ENCODE results near the gene YPEL1.
"Not testable (repeated sequence)": the region's sequence is repeated elsewhere in the genome, so short reads cannot be mapped to it uniquely, and the experiment has no call there.

YPEL1 gene

GRCh38 chr22:21697880-21698279 is 37.7 kb downstream of the YPEL1 start:
- no peak for DNase-seq

- no peak for DNase-seq
Observed at GRCh38 chr22:21697021-21697771, 38.4 kb downstream of the YPEL1 start.

DNA sequence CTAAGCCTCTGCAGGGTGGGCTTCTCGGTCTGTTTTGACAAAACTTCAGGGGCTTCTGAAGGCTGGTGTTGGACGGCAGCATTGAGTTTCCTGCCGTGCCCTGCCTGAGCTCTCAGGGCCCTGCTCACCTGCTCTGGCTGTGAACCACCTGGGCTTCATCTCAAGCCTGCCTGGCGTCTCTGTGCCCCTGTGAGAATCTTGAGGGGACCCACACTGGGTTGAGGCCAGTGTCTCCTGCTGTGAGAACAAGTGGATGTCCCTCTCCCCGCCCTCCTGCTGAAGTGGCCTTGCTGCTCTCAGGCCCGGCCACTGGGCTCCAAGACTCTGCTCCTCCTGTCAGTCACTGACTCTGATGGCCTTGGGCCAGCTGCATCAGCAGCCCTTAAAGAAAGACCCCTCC is 39.5 kb downstream of the YPEL1 start:
- DNase-seq = no peak

DNA sequence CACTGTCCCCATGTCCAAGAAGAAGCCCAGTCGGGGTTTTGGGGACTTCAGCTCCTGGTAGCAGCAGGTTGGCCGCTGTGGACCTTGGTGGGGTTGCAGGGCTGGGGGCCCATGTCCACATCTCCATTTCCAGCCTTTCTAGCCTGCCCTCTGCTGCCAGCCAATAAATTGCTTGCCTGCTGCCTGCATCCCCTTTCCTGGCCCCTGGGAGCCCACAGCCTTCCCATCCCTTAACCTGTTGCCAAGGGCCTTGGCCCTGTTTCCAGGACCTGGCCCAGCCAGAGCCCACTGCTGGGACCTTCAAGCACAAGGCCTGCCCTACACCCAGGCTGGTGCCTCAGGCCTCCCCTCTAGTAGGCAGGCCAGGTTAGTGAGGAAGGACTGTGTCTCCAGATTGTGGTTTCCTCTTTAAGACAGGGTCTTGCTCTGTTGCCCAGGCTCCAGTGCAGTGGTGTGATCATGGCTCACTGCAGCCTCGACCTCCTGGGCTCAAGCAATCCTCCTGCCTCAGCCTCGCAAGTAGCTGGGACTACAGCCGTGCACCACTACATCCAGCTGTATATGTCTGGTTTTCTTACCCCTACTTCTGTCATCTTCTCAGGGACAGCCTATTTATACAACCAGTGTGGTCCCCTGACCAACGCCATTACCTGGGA is 40.0 kb downstream of the YPEL1 start:
- no peak for DNase-seq

GRCh38 chr22:21694795-21695429 is 40.7 kb downstream of the YPEL1 start:
- DNase-seq = no peak

DNA sequence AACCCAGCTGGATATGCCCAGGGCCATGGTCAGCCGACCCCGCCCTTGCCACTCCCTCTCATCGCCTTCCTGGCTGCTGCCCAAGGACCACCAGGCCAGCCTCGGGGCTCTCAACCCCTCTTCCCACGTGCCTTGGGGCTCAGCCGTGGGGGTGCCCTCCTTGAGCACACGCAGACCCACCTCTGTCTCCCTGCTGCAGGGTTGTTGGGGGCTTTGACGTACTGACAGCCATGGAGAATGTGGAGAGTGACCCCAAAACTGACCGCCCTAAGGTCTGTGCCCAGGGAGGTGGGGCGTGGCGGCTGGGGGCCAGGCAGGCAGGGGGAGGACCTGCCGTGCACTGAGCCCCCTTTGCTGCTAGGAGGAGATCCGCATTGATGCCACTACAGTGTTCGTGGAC is 41.2 kb downstream of the YPEL1 start:
- DNase-seq = no peak

GRCh38 chr22:21693999-21694341 is 41.6 kb downstream of the YPEL1 start:
- no peak for DNase-seq

- no peak for DNase-seq
Observed at GRCh38 chr22:21693333-21693998, 42.1 kb downstream of the YPEL1 start.

- not testable (repeated sequence) for DNase-seq
Observed at GRCh38 chr22:21692856-21693255, 42.7 kb downstream of the YPEL1 start.

DNA sequence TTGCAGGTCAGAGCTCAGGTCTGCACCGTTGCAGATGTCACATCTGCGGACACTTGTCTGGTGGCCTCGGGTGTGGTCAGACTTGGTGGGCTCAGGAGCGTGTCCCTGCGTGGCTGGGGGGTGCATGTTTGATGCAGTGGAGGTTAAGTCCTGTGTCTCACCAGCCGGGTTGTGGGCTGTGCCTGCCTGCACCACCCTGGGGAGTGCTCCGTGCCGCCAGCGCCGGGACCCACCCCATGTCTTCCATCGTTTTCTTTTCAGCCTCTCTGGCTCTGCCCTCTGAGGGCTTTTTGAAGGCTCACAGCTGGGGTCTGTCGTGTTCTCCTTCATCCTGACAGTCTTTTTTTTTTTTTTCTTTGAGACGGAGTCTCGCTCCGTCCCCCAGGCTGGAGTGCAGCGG is 43.8 kb downstream of the YPEL1 start:
- DNase-seq = no peak

DNA sequence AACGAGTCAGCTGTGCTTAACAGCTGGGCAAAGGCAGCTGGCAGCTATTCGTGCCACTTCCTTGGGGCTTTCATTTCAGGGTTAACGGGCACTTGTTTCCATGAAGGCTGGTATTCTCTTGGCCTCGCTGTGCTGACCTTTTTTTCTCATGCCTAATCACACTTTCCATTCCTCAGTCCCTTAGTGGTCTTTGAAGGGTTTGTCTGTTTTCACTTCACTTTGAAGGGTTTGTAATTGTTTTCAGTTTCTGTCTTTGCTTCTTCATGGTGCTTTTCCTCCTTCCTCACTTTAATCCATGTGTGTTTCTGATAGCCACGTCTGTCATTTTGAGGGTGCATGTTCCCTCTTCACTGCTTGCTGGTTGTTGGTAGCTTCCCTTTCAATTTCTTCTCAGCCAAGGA is 45.2 kb downstream of the YPEL1 start:
- no peak for DNase-seq

DNA sequence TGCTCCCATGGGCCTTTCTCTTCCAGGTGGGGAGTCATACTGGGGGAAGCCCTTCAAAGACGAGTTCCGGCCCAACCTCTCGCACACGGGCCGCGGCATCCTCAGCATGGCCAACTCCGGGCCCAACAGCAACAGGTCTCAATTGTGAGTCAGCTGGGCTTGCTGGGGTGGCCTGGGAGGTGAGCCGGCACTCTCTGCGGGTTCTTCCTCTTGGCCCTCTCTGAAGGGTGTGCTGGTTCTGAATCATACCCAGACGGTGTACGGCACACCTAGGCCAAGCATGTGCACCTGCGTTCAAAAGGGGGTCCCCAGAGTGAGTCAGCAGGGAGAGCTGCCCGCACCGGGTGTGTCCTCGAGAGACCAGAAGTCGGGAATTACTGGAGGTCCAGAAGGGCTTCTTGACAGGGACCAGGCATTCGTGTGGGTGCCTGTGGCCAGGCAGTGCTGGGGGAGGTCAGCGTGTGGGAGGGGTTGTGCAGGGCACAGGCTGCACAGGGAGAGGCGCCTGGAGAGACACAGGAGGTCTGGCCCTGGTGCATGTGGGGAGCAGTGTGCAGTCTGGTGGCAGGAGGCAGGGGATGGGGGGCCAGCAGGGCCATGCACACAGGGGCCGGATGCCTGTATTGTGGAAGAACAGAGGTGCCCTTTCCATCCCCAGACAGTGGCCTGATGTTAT is 46.8 kb downstream of the YPEL1 start:
- no peak for DNase-seq

GRCh38 chr22:21688341-21688705 is 47.3 kb downstream of the YPEL1 start:
- DNase-seq = no peak

DNA sequence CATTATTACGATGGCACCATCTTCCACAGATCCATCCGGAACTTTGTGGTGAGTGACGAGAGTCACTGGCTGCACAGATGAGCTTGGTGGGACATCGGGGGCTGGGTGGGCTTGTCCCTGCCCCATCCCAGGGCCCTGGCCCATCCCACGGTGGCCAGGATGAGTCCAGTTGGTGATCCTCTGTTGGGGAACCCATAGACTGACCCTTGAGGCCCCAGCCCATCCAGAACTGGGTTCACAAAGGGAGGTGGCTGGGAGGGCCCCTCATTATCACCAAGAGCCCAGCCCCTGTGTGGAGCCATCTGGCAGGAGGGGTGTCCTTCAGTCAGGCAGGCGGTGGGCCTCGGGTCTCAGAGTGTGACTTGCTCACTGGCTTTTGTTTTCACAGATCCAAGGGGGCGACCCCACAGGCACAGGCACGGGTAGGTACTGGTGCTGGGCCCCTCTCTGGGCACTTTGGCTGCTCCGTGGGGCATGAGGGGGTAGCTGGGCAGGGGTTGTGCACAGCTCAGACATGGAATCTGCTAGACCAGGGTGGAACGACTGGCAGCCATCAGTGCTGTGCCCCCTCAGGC is 47.8 kb downstream of the YPEL1 start:
- DNase-seq = no peak

DNA sequence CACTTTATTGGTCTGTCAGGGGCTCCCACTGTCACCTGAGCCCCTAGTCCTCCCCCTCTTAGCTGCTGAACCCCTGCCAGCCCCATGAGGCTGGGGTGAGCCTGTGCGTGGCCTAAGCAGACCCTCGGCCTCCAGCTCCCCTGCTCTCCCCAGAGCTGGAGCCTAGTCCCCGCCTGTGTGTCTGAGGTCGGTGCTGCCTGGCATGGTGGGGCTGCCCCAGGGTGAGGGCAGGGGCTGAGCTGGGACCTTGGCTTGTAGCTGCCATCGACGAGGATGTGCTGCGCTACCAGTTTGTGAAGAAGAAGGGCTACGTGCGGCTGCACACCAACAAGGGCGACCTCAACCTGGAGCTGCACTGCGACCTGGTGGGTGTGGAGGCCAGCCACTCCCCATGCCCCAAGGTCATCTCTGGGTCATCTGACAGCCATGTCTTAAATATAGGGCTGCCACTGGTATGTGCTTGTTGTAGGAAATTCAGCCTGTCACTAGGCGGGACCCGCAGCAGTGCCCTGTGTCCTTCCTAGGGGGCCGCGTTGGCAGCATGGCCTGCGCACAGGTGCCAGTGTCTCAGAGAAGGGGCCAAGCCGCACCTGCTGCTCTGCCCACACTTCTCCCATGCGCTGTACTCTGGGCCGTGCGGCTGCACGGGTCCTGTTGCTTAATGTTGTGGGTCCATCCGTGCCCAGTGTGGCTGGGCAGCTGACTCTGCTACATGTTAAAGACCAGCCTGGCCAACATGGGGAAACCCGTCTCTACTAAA is 48.8 kb downstream of the YPEL1 start:
- no peak for DNase-seq

DNA sequence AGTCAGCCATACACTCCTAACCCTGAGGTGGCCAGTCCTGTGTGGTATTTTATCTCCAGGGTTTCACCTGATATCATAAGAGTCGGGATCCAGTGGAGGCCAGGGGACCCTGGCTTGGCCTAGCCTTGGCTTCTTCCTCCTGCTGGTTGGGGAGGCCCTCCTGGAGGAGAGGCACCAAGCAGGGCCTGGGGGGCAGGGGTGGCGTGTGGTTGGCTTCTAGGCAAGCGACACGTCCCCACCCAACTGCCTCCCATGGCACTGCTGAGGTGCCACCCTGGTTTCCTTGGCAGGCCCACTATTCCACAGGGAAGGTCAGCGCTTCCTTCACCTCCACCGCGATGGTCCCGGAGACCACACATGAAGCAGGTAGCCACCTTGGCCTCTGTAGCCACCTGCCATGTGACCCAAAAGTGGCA is 49.4 kb downstream of the YPEL1 start:
- DNase-seq = no peak

GRCh38 chr22:21685164-21685513 is 50.5 kb downstream of the YPEL1 start:
- no peak for DNase-seq

DNA sequence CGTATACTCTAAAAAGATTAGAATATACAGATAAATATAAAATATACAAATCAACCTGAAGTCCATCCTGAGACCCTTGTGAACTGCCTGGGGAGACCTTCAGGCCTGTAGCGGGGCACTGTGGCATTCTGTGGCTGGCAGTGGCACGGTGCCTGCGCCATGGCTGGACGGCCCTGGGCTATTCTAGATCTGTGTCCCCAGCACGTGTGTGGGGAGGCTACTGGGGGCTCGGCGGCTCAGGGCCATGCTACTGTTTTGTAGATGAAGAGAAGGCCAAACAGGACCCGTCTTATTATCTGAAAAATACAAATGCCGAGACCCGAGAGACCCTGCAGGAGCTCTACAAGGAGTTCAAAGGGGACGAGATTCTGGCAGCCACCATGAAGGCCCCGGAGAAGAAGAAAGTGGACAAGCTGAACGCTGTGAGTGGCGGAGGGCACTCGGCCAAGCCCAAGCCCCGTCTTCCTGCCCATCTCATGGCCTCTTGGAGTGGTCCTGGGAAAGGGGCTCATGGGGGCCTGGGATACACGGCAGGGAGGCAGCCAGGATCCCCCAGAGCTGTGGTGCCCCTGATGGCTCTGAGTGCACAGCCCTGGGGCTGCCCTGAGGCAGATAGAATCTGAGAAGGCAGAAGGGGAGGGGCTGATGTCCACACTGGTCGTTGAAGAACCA is 51.0 kb downstream of the YPEL1 start:
- DNase-seq = no peak

GRCh38 chr22:21683401-21683811 is 52.2 kb downstream of the YPEL1 start:
- no peak for DNase-seq

DNA sequence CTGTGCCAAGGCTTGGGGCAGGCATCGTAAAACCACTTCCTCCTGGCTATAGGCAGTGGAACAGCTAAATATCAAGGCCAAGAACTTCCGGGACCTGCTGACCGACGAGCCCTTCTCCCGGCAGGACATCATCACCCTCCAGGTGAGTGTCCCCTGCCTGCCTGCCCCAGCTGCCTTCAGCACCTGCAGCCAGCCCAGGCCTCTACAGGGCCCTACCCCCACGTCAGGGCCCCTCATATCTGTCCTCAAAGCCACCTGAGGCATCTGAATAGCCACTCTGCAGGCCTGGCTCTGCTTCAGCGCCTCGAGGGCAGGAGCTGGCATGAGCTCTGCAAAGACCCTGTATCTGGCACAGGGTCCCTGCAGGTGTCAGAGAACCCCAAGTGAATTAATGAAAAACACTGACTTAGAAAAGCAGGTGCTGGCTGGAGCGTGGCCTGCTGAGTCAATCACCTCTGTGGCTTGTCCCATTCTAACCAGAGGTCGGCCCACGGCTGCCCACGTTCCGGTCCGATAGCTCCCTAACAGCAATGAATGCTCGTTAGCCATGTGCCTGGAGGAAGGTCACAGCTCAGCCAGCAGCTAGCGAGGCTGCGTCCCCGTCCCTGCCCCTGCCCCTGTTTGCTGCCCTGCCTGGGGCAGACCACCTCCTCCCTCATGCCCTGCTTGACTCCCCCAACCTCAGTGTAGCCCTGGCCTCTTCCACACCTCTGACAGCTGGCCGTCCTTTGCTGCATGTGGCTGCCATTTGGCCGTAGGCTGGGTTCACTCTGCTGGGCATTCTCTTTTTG is 53.0 kb downstream of the YPEL1 start:
- DNase-seq = no peak

Data from CD4-positive, alpha-beta T cell treated with Interleukin-6 for 4 hours (primary cell).